HepG2 (cell line): ENCODE data around the gene NPDC1. TPM values are rescaled to one million over a fixed set of nuclear protein-coding genes. Genes with fewer than 3 reads are reported as not detected.

Experiments used
- ETV6 ChIP-seq: sonication (generic); formaldehyde crosslinking; conservative IDR thresholded peaks from 2 replicates; pipeline ENCODE4 v1.4.0; 2020; ENCODE audit warnings: missing genetic modification reagents
- HNRNPL ChIP-seq: fragments of 200-400 bp; formaldehyde crosslinking; IDR thresholded peaks from 2 replicates; pipeline ENCODE4 v1.6.1; 2017; ENCODE audit warnings: mild to moderate bottlenecking, low read depth, low read length
- ISX ChIP-seq: sonication (generic); formaldehyde crosslinking; conservative IDR thresholded peaks from 2 replicates; pipeline ENCODE4 v1.5.0; 2020; ENCODE audit warnings: missing genetic modification reagents
- JUND ChIP-seq: sonication (generic); formaldehyde crosslinking; IDR thresholded peaks from 2 replicates; pipeline ENCODE4 v1.8.0; 2022; ENCODE audit warnings: mild to moderate bottlenecking, missing genetic modification reagents
- KLF6 ChIP-seq: IDR thresholded peaks from 2 replicates; pipeline ENCODE4 v1.8.0; 2016; ENCODE audit warnings: missing biosample characterization, missing genetic modification reagents
- MTA1 ChIP-seq: sonication (generic); formaldehyde crosslinking; IDR thresholded peaks from 2 replicates; pipeline ENCODE4 v1.4.0; 2020; ENCODE audit warnings: missing genetic modification reagents, mild to moderate bottlenecking, borderline replicate concordance
- REXO4 ChIP-seq: sonication (generic); formaldehyde crosslinking; IDR thresholded peaks from 2 replicates; pipeline ENCODE4 v1.8.0; 2022; ENCODE audit warnings: missing genetic modification reagents, mild to moderate bottlenecking, borderline replicate concordance
- SIN3B ChIP-seq: fragments of 150-350 bp; IDR thresholded peaks from 2 replicates; pipeline ENCODE4 v1.6.1; 2014; ENCODE audit warnings: low read length
- ZBTB49 ChIP-seq: sonication (generic); formaldehyde crosslinking; IDR thresholded peaks from 2 replicates; pipeline ENCODE4 v1.4.0; 2020; ENCODE audit warnings: missing genetic modification reagents, borderline replicate concordance
- ZNF124 ChIP-seq: sonication (generic); formaldehyde crosslinking; IDR thresholded peaks from 2 replicates; pipeline ENCODE4 v1.4.0; 2020; ENCODE audit warnings: missing genetic modification reagents
- ZNF484 ChIP-seq: sonication (generic); formaldehyde crosslinking; IDR thresholded peaks from 2 replicates; pipeline ENCODE4 v1.5.1; 2020; ENCODE audit warnings: mild to moderate bottlenecking, low read depth, missing genetic modification reagents, borderline replicate concordance
- ZNF768 ChIP-seq: sonication (generic); formaldehyde crosslinking; IDR thresholded peaks from 2 replicates; pipeline ENCODE4 v1.4.0; 2020; ENCODE audit warnings: missing genetic modification reagents
- ZNF776 ChIP-seq: sonication (generic); formaldehyde crosslinking; IDR thresholded peaks from 2 replicates; pipeline ENCODE4 v1.4.0; 2020; ENCODE audit warnings: mild to moderate bottlenecking, missing genetic modification reagents
- polyA plus RNA-seq, 8 experiments: library from polyadenylated mRNA; depleted of rRNA in 3 of 8; stranded (reverse) in 7 of 8; unstranded in 1 of 8; fragments of >200 nt; fragmentation: Illumina TruSeq in 4 of 8; extraction: Trizol in 4 of 8; gene quantifications; 2 replicates each; pipeline versions ENCODE4 v1.2.1 to v1.2.3, GENCODE V29; 2011 to 2016; ENCODE audit warnings: low read depth in 4 of 8, missing spikeins in 1 of 8, mixed read lengths in 1 of 8; ENCODE audit not compliant: insufficient read depth in 1 of 8
- total RNA-seq, 5 experiments: library from RNA; depleted of rRNA; stranded (reverse); fragments of >200 nt; fragmentation: Illumina TruSeq; extraction: Trizol; gene quantifications; 2 replicates each; pipeline ENCODE4 v1.2.3, GENCODE V29; 2016; ENCODE audit warnings: low read depth in 1 of 5
- TF ChIP-seq, protein P1 (sequence below), 2 experiments: fragments of 450-650 bp in 1 of 2; sonication (generic) in 1 of 2; formaldehyde crosslinking in 1 of 2; IDR thresholded peaks; 2 replicates each; pipeline versions ENCODE4 v1.6.1 to v1.8.0; 2016 to 2022; ENCODE audit warnings: antibody characterized with exemption in 1 of 2, mild to moderate bottlenecking in 1 of 2, missing genetic modification reagents in 1 of 2

NPDC1 gene
- total and polyA plus RNA-seq, 2 of the 13 experiments (the other 11 are each of a cell fraction or from before 2014, with no cell fraction given) = 0.84 to 5.4 TPM

GRCh38 chr9:137055385-137056364 is 9.7 kb upstream of the NPDC1 start (continued):
- TF ChIP-seq, protein P1, sequence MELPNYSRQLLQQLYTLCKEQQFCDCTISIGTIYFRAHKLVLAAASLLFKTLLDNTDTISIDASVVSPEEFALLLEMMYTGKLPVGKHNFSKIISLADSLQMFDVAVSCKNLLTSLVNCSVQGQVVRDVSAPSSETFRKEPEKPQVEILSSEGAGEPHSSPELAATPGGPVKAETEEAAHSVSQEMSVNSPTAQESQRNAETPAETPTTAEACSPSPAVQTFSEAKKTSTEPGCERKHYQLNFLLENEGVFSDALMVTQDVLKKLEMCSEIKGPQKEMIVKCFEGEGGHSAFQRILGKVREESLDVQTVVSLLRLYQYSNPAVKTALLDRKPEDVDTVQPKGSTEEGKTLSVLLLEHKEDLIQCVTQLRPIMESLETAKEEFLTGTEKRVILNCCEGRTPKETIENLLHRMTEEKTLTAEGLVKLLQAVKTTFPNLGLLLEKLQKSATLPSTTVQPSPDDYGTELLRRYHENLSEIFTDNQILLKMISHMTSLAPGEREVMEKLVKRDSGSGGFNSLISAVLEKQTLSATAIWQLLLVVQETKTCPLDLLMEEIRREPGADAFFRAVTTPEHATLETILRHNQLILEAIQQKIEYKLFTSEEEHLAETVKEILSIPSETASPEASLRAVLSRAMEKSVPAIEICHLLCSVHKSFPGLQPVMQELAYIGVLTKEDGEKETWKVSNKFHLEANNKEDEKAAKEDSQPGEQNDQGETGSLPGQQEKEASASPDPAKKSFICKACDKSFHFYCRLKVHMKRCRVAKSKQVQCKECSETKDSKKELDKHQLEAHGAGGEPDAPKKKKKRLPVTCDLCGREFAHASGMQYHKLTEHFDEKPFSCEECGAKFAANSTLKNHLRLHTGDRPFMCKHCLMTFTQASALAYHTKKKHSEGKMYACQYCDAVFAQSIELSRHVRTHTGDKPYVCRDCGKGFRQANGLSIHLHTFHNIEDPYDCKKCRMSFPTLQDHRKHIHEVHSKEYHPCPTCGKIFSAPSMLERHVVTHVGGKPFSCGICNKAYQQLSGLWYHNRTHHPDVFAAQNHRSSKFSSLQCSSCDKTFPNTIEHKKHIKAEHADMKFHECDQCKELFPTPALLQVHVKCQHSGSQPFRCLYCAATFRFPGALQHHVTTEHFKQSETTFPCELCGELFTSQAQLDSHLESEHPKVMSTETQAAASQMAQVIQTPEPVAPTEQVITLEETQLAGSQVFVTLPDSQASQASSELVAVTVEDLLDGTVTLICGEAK (IDR thresholded peaks at IDR 0.05) = no peak
- TF ChIP-seq, protein P1 (CRISPR knock-in tag; IDR thresholded peaks at IDR 0.05) = peak; percentile 32; the same call in 1 of the 2 replicates
- 0 out of 2 replicates have a peak, but pooled peaks have one; percentile 16 for TF ChIP-seq KLF6 (CRISPR knock-in tag)
- TF ChIP-seq ZNF124 (CRISPR knock-in tag) = 0 out of 2 replicates have a peak, but pooled peaks have one; percentile 72
- peak; percentile 68; the same call in 1 of the 2 replicates for TF ChIP-seq MTA1
- TF ChIP-seq ZNF484 (CRISPR knock-in tag) = no peak
- no peak for TF ChIP-seq SIN3B
- TF ChIP-seq ZNF768 = no peak
- no peak for TF ChIP-seq ZBTB49 (CRISPR knock-in tag)
- no peak for TF ChIP-seq JUND (CRISPR knock-in tag)
- TF ChIP-seq REXO4 (CRISPR knock-in tag) = no peak
- TF ChIP-seq HNRNPL = peak; percentile 87; the same call in 1 of the 2 replicates
- no peak for TF ChIP-seq ETV6 (CRISPR knock-in tag)
- TF ChIP-seq ISX (CRISPR knock-in tag) = 0 out of 2 replicates have a peak, but pooled peaks have one; percentile 8
- TF ChIP-seq ZNF776 (CRISPR knock-in tag) = no peak
